ENCODE measurements around the gene RGL1.

DNA sequence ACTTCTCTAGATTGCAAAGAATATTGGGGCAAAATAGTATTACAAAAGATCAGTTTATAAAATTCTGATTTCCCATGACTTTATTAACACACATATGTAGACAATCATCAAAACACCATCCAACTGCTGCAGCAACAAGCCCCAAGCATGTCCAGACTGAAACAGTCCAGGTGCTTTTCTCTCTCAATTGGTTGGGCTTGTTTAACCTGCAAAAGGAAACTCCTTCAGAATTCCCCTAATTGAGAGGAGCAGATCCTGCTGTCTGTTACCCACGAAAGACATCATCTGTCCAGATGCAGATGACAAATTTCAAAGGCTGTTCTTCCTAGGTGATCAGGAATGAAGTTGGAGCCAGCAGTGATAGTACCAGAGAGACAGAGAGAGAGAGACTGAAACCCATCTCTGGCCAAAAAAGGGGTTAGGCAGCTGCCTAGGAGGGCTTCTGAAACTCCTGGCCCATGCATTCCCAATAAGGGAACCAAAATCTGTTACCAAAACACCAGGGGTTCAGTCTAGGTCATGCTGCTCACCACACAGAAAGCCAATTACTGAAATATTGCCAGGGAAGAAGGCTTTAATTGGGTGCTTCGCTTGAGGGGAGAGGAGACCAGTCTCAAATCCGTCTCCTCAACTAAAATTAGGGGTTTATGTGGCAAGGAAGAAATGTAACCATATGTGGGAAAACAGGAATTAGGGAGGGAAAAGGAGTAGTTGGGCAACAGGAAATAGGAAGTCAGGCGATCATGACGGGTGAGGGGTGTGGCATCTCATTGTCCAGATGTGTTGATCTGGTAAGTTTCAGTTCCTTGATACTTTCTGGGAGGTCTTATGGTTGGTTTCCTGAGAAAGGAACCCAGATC is 34.7 kb upstream of the RGL1 start:
- TF ChIP-seq ZNF274 (IDR thresholded peaks at IDR 0.05; ENCODE audit: low read depth, low read length) = no peak
- TF ChIP-seq YY1 (IDR thresholded peaks at IDR 0.05; ENCODE audit: insufficient read depth, insufficient read length) = no peak
- no peak for TF ChIP-seq SUZ12 (IDR thresholded peaks at IDR 0.05; ENCODE audit: extremely low read depth, insufficient read depth, insufficient read length)
